ENCODE results near the gene GALNT18.

Gene GALNT18

DNA sequence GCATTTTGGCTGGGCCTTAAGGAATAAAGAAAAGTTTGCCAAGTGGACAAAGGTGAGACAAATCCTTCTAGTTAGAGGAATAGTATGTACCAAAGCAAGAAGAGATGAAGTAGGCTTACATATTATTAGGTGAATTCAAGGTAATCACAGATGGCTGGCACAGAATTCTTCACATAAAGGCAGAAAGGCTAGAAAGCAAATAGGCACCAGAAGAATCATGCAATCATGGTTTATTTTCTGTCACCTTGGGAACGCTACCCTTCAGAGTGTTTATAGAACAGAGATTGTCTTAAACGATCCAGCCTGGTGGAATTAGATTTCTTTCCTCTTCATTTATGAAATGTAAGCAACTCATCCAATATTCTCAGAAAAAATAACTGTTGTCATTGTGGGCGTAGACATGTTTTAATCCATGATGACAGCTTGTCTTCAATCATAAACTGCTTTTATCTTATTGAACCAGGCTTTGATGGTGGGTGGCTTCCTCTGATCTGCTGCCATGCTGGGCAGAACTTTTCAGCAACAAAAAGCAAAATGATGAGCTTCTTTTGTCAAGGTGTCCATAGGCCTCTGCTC lies 219.8 kb downstream of the GALNT18 start:
- no peak for DNase-seq

DNA sequence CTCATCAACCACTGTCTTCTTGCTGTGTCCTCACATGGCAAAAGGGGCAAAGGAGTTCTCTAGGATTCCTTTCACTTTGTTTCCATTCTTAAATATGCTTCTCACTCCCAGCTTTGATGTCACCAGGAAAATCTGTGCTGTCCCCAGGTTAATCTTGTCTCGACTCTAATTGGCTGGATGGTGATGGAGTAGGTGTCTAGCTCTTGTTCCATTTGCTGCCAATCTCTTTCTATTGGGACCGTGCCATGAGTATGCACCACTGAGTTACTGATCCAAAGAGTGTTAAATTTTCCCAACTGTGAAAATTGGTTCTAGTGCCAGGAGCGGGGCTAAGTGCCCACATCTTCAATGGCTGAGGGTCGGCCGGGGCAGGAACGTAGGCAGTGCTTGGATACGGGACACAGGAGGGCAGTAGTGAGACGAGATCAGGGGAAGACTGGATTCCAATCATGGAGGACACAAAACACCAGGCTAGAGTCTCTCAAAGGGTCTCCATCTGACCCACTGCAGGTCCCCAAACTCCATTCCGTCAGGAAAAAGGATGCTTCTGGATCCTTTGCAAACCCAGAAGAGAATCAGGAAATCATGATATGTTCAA lies 221.1 kb downstream of the GALNT18 start:
- no peak for DNase-seq

DNA sequence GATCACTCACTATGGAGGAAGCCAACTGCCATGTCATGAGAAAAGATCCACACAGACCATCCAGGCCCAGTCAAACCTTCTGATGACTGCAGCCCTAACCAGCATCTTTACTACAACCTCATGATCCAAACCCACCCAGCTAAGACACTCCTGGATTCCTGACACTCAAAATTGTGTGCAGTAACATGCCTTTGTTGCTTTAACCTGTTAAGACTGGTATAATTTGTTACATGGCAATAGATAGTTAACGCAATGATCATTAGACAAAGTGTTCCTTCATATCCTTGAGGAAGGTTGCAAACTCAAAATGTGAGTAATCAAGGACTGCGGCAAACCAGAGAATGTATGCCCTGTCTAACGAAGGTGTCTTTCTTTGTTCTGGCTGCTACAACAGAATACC lies 221.7 kb downstream of the GALNT18 start:
- no peak for DNase-seq

DNA sequence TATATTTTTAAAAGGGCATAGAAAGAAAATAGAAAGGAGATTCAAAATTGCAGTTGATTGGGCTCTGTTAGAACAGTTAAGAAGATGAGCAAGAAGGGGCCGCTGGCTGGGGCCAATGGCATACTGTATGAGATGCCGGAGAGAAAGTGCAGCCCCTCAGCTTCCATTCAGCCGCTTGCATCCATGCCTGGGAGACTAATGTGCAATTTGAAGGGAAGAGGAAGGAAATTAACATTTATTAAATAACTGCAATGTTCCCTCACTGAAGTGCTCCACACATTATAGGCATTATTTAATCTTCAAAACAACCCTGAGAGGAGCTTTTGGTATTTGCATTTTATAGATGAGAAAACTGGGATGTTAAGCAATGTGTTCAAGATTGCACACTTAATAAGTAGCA lies 224.0 kb downstream of the GALNT18 start:
- no peak for DNase-seq

- DNase-seq = no peak
Measured at GRCh38 chr11:11397036-11397415, 224.8 kb downstream of the GALNT18 start.

GRCh38 chr11:11396301-11397035 lies 225.3 kb downstream of the GALNT18 start:
- no peak for DNase-seq

DNA sequence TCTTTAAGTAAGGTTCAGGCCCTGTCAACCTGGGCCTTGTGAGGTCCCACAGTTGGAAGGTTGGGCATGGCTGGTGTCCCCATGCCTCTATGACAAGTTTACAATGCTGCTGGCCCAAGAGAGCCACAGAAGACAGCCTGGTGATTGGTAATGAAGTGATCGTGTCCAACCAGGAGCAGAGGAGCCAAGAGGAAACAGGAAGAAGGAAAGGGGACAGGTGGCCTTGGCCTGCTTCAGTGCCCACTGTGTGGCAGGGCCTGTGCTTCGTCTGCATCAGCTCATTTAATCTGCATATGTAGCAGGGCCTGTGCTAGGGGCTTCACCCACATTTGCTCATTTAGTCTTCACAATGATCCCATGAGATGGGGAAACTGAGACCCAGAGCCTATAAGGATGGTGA lies 226.7 kb downstream of the GALNT18 start:
- no peak for DNase-seq

DNA sequence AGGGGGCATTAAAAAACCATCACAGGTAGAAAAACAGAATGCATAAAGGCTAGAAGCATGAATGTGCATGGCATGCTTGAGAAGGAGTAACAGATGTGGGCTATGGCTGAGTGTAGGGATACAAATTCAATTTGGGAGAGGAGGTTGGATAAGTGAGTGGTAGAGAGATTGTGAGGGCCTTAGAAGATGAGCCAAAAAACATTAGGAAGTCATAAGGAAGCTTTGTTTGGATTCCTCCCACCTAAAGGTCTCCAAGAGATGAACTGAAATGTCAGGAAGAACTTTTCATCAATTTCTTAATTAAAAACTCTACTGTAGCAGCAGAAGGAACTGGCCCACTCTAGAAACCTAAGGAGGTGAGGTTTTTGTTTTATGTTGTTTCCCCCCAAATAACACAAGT lies 227.6 kb downstream of the GALNT18 start:
- no peak for DNase-seq

DNA sequence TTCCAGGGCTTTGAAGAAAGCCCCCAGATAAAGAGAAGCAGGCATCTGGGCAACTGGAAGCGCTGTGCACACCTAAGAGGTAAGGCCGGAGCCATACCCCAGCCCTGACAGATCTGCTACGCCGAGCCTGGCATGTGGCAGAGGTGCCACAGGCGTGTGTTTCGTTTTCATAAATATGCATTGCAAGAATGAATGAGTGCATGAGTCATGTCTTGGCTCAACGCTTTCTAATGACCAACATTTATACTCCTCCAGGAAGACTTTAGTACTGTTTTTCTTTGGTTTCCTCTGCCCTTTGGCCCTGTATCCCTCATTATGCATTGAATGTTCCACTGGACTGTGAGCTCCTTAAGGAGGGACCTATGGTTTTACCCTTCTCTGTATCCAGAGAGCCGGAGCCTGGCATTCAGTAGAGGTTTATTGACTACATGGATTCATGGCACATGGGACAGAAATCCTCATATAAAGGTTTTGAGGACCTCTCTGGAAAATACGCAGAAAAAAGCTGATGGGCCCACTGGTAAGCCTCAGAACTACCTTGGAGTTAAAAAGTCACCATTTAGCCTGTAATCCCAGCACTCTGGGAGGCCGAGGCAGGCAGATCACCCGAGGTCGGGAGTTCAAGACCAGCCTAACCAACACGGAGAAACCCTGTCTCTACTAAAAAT lies 229.9 kb downstream of the GALNT18 start:
- DNase-seq = no peak

DNA sequence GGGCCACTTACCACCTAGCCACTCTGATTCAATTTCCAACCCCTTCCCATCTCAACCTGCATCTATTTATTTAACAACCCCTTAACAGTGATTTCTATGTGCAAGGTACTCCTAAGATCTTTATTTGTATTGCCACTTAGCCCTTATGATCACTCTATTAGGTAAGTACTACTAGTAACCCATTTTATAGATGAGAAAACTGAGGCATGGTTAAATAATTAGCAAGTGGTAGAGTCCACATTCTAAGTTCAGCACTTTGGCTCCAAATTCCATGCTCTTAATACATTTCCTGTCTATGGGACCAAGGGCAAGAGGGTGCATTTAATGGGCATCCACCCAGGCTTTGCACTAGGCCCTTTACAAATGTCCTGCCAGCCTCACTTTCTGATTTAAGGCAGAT lies 230.6 kb downstream of the GALNT18 start:
- DNase-seq = no peak

DNA sequence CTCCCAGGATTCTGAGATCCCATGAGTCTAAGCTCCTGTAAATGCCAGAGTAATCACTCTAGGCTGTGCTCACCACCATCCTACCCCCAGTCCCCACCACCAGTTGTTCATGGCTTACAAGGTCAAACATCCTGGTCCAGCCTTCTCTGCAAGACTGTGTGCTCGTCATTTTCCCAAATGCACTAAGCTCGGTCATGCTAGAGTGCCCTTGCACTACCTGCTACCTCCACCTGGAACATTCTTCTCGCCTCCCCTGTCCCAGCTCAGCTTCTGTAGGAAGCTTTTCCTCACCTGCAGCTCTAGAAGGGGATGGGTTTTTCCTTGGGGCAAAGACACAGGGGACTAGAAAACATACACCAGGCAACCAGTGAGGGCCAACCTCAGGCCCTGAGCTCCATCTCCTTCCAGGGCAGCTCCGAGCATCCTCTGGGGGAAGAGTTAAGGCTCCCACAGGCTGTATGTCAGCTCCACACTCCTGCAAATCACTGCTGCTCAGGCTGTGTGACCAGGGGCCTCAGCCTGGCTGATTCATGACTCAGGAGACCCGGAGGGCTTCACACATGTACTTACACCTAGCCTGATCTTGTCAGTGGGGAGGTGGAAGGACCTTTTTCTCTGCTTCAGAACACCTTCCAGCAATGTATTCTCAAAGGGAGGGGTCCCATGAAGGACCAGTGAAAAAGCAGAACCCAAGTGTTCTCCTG lies 231.6 kb downstream of the GALNT18 start:
- DNase-seq = no peak

- DNase-seq = no peak
Measured at GRCh38 chr11:11389238-11389637, 232.6 kb downstream of the GALNT18 start.

DNA sequence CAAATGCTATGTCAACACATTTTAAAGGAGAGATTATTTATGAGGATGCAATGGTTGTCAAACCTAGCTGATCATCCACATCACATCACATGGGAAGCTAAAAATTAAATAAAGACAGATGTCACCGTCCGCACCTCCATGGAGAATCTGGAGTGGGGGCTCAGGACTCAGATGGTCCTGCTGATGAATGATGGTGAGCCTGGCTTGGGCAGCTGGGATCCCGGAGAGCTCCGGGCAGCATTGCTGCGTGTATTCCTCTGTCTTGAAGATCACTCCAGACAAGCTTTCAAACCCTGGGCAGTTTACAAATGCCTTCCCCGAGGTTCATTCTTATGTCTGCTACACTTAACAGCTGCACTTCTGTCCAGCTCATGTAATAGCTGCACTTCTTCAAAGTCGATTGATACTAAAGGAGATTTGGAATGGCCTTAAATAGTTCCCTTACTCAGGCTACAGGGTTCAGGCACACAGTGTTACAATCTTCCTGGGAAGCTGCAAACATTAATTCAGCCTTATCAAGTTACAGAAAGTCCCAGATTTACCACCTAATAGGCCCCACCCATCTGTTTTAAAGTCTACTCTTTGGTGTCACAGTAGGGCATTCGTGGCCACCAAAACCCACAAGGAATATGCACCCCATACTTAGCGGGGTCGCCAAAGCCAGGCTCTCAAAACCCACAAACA lies 234.0 kb downstream of the GALNT18 start:
- DNase-seq = no peak

DNA sequence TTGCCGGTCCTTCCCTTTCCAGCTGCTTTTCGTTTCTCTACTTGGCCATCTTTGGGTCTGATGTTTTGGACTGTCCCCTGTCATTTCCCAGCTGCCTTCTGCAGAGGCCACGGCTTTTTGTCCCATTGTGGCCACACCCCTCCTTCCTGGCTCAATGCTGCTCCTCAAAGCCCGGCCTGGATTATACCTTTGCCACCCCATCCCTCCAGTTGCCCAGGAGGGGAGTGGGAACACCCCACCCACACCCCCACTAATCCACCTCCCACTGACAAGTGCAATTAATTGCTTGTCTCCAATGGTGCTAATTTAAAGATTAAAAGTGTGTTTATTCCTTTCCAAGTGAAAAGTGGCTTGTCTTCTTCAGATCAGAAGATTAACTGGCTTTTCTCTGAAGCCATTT lies 234.6 kb downstream of the GALNT18 start:
- no peak for DNase-seq

DNA sequence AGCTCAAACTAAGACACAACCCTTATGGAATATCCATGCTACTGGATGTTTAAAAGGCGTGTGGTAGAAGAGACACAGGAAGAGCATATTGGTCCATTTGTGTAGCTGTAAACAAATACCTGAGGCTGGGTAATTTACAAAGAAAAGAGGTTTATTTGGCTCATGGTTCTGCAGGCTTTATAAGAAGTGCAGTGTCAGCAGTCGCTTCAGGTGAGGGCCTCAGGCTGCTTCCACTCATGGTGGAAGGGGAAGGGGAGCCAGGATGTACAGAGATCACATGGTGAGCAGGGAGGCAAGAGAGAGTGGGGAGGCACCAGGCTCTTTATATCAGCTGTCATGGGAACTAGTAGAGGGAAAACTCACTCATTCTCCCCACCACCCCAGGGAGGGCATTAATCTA lies 237.0 kb downstream of the GALNT18 start:
- DNase-seq = no peak

- no peak for DNase-seq
Measured at GRCh38 chr11:11383995-11384394, 237.8 kb downstream of the GALNT18 start.

GRCh38 chr11:11382858-11383532 lies 238.8 kb downstream of the GALNT18 start:
- DNase-seq = peak; percentile 25

GRCh38 chr11:11381471-11382105 lies 240.2 kb downstream of the GALNT18 start:
- no peak for DNase-seq

DNA sequence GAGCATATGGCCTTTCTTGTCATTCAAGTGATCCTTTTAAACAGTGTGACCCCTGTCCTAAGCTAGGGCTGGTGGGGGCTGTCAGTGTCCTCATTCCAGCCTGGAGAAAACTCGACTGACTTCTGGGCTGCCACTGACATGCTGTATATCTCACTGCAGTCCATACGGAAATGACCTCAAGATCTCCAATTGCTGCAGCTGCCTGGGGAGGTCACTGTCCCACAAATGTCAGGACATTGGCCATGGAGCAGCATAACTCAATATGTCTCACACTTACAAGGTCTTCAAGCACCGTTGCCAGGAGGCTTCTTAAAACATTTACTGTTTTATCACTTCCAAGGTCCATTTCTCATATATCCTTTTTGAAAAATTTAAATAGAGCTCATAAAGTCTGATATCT lies 240.9 kb downstream of the GALNT18 start:
- no peak for DNase-seq

GRCh38 chr11:11380340-11380739 lies 241.5 kb downstream of the GALNT18 start:
- no peak for DNase-seq

GRCh38 chr11:11379661-11380060 lies 242.1 kb downstream of the GALNT18 start:
- no peak for DNase-seq
